ENCODE results near the gene PPIF.

PPIF gene

DNA sequence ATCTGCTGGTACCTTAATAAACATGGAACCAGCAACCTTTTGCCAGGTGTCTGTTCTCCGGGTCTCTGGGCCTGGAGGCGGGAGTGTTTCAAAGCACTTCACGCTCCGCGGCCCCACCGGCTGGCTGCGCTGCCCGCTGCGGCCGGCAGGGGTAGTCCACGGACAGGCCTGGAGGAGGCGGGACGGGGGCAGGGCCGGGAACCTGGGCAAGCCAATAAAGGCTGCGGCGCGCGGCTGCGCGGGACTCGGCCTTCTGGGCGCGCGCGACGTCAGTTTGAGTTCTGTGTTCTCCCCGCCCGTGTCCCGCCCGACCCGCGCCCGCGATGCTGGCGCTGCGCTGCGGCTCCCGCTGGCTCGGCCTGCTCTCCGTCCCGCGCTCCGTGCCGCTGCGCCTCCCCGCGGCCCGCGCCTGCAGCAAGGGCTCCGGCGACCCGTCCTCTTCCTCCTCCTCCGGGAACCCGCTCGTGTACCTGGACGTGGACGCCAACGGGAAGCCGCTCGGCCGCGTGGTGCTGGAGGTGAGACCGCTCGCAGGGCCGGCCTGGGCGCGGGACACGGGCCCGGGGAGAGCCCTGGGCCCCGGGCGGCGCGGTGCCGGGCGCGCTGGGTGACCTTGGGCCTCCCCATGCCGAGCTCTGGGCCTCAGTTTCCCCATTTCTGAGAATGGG lies at the start of gene PPIF:
TSS of gene PPIF (plus strand) at position 244 of the 668 bp plus-strand sequence. CDS start at position 324, 80 bp downstream.
- peaks cover 11% of the 10 kb centered on the region; the same call in 1 of the 2 replicates for H3K4me1 ChIP-seq (ENCODE audit: insufficient read depth, low read length)
- H3K9ac ChIP-seq (ENCODE audit: low read depth, low read length): peak within 1 kb of the TSS; percentile 88
- no peaks in the 10 kb centered on the region for H3K9me3 ChIP-seq (ENCODE audit: control insufficient read depth, insufficient read depth, low read length)
- H3K36me3 ChIP-seq (ENCODE audit: insufficient read depth, low read length): peaks cover 15% of the 10 kb centered on the region

DNA sequence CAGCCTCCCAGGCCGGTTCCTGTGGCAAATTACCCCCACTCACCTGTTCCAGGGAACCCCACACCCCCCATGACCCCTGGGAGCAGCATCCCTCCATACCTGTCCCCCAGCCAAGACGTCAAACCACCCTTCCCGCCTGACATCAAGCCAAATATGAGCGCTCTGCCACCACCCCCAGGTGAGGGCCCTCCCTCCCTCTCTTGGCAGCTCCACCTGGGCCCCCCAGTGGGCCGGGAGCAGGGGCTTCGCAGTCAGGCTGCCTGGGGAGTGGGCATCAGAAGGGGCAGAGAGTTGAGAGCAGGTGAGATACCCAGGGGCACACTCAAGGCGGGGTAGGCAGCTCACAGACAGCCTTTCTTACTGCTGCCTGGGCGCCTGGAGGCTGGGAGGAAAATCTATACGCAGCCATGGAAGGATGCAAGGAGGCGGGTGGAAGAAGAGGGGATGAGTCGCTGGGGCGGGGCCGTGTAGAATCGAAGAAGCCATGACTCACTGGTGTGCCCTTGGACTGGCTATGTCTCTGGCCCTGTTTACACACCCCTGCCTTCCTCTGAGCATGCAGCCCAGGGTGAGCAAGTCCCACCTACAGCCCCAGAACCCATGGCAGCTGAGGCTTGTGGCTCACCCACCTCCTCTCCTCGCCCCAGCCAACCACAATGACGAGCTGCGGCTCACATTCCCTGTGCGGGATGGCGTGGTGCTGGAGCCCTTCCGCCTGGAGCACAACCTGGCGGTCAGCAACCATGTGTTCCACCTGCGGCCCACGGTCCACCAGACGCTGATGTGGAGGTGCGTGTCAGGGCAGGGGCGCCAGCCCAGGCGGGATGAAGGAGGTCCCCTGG lies 48.6 kb upstream of the PPIF start:
- H3K4me1 ChIP-seq (ENCODE audit: insufficient read depth, low read length): peaks cover 4% of the 10 kb centered on the region; the same call in 1 of the 2 replicates
- H3K9ac ChIP-seq (ENCODE audit: low read depth, low read length): no peak overlapping the region
- H3K9me3 ChIP-seq (ENCODE audit: control insufficient read depth, insufficient read depth, low read length): no peaks in the 10 kb centered on the region
- H3K36me3 ChIP-seq (ENCODE audit: insufficient read depth, low read length): peaks cover 29% of the 10 kb centered on the region

DNA sequence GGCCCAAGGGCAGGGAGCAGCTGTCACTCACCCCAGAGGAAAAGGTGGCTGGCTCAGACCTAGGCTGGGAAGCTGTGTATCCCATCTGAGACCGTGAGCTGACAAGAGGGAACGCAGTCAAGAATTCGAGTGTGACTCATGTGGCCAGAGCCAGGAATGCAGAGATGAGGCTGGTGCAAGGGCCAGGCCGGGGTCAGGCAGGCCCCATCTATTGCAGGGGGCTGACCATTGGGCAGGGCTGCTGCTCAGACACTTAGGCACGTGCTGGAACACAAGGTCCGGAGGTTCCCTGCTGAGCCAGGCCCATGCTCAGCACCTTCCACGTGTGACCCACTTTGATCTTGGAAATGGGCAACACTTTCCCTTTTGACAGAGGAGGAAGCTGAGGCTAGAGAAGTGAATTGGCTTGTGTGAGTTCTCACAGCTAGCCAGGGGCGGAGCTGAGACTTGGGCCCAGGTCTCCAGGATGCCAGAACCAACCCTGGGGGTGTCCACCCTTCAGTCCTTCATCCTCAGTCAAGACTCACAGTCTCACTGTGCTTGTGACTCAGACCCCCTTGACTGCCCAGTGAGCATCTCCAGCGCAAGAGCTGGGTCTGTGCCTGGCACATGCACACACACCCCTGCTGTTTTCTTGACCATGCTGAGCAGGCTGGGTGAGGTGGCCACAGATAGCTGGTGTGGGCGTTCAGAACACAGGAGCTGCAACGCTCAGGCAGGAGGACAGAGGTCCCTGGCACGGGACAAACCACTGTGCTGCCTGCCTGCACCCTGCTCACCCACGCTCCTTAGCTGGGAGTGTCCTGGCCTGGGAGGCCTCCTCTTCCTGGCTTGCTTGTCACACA lies 47.6 kb upstream of the PPIF start:
- peaks cover 27% of the 10 kb centered on the region for H3K36me3 ChIP-seq (ENCODE audit: insufficient read depth, low read length)
- no peak overlapping the region for H3K9ac ChIP-seq (ENCODE audit: low read depth, low read length)

DNA sequence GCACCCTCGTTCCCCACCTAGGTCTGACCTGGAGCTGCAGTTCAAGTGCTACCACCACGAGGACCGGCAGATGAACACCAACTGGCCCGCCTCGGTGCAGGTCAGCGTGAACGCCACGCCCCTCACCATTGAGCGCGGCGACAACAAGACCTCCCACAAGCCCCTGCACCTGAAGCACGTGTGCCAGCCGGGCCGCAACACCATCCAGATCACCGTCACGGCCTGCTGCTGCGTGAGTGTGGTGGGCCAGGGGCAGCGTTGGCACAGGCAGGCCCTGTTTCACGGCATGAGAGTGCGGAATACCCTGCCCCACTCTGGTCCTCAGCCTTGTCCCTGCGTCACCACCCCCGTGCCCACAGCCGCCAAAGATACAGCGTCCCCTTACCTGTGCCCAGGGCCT lies 46.6 kb upstream of the PPIF start:
- Histone ChIP-seq H3K4me1 (ENCODE audit: insufficient read depth, low read length) (peaks cover 4% of the 10 kb centered on the region; the same call in 1 of the 2 replicates), H3K9ac (ENCODE audit: low read depth, low read length) (no peak overlapping the region), H3K36me3 (ENCODE audit: insufficient read depth, low read length) (peaks cover 19% of the 10 kb centered on the region), H3K9me3 (ENCODE audit: control insufficient read depth, insufficient read depth, low read length) (no peaks in the 10 kb centered on the region)

More for the DNA sequence above, 47.6 kb upstream of the PPIF start:
- H3K9me3 ChIP-seq (ENCODE audit: control insufficient read depth, insufficient read depth, low read length): no peaks in the 10 kb centered on the region
- peaks cover 4% of the 10 kb centered on the region; the same call in 1 of the 2 replicates for H3K4me1 ChIP-seq (ENCODE audit: insufficient read depth, low read length)

DNA sequence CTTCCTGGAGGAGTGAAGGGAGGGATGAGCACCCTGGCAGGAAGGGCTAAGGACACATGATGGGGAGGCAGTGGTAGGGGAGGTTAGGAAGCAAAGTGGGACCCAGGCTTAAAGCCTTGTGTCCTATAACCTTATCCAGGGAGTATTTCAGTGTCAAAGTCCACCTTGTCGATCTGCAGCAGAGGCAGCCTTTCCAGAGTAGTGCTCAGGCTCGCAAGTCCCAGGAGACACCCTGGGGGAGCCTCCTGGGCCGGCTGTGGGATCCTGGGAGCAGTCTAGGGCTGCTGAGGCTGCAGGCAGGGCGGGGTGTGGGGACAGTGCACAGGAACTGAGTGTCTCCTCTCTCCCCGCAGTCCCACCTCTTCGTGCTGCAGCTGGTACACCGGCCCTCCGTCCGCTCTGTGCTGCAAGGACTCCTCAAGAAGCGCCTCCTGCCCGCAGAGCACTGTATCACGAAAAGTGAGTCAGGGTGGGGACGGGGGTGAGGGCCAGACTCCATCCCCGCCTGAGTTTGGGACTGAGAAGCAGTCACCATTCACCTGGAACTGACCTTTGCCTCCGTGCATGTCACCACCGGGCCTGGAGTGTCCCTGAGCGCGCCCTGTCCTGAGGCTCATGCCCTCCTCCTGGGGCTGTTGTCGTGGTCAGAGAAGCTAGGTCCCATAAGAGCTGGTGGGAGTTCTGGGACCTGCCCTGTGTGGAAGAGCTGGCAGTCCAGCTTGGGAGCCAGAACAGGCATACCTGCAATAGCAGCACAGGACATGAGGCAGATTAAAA lies 45.3 kb upstream of the PPIF start:
- Histone ChIP-seq H3K36me3 (ENCODE audit: insufficient read depth, low read length) (peaks cover 19% of the 10 kb centered on the region), H3K4me1 (ENCODE audit: insufficient read depth, low read length) (peaks cover 4% of the 10 kb centered on the region; the same call in 1 of the 2 replicates), H3K9ac (ENCODE audit: low read depth, low read length) (no peak overlapping the region), H3K9me3 (ENCODE audit: control insufficient read depth, insufficient read depth, low read length) (no peaks in the 10 kb centered on the region)

DNA sequence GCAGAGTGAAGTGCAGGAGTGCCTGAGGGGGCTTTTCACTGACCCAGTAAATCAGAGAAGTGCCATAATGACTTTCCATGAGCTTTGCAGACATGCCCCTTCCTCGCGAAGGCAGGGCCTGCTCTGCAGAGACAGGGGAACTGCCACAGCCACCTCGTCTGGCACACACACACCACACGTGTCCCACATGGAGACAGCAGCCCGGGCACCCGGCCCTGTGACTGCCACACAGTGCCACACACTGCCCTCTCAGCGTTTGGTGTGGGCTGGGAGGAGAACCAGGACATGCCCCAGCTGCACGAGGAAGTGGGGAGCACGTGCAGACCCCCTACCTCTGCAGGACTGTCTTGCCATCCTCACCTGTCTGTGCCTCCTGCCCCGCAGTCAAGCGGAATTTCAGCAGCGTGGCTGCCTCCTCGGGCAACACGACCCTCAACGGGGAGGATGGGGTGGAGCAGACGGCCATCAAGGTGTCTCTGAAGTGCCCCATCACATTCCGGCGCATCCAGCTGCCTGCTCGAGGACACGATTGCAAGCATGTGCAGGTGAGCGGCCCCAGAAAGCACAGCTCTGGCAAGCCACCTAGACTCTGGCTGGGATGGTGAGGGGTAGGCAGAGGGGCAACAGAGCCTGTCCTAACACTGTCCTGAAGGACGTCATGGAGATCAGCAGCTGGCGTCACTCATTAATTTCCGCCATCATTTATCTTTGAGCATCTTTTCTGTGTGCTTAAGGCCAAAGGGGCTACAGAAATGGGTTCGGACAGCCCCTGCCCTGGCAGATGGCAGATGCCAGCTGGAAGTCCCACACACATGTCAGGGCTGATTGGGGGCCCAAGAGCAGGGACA lies 43.4 kb upstream of the PPIF start:
- no peaks in the 10 kb centered on the region for H3K9me3 ChIP-seq (ENCODE audit: control insufficient read depth, insufficient read depth, low read length)
- peaks cover 25% of the 10 kb centered on the region for H3K36me3 ChIP-seq (ENCODE audit: insufficient read depth, low read length)
- H3K4me1 ChIP-seq (ENCODE audit: insufficient read depth, low read length): peaks cover 4% of the 10 kb centered on the region; the same call in 1 of the 2 replicates
- no peak overlapping the region for H3K9ac ChIP-seq (ENCODE audit: low read depth, low read length)

DNA sequence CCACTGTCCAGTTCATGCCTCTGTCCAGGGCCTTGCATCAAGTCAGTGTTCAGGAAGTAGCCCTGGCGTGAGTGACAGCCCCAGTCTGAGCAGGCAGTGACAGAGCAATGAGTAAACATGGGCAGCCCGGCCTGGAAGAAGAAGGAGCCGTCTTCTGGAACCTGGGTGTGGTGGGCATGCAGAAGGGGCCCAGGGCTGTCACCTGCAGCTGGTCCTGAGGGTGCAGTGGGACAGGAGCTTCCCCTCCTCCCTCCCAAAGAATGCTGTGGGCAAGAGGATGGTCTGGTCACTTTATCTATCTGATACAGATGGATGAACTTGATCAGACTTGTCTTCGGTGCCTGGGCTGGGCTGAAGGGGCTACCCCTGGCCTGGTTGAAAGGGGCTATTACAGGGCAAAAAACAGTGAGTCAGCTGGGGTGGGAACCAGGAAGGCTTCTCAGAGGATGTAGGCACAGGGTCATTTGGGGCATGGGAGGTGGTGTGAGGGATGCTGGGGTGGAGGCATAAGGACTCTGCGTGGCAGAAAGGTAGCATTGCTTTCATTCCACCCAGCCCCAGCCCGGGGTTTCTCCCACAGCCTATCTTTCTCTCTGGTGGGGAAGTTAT lies 42.7 kb upstream of the PPIF start:
- Histone ChIP-seq H3K9me3 (ENCODE audit: control insufficient read depth, insufficient read depth, low read length) (no peaks in the 10 kb centered on the region), H3K36me3 (ENCODE audit: insufficient read depth, low read length) (peaks cover 19% of the 10 kb centered on the region), H3K9ac (ENCODE audit: low read depth, low read length) (no peak overlapping the region), H3K4me1 (ENCODE audit: insufficient read depth, low read length) (no peaks in the 10 kb centered on the region)

DNA sequence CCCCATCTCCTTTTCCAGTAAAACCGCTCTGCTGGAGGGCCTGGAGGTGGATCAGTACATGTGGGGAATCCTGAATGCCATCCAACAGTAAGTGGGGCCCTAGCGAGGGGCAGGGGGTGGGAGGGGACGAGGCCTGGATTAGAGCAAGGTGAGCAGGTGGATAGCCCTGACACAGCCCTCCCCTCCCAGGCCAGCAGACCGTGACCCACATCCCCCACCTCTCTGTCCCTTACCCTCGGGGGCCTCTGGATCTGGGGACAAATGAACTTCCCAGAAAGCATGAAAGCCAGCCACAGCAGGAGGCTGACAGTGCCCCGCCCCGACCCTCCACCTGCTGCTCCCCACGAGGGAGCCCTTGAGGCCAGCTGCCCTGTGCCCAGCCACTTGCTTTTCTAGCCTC lies 41.8 kb upstream of the PPIF start:
- peaks cover 17% of the 10 kb centered on the region for H3K36me3 ChIP-seq (ENCODE audit: insufficient read depth, low read length)
- H3K4me1 ChIP-seq (ENCODE audit: insufficient read depth, low read length): no peaks in the 10 kb centered on the region
- H3K9ac ChIP-seq (ENCODE audit: low read depth, low read length): no peak overlapping the region
- no peaks in the 10 kb centered on the region for H3K9me3 ChIP-seq (ENCODE audit: control insufficient read depth, insufficient read depth, low read length)

DNA sequence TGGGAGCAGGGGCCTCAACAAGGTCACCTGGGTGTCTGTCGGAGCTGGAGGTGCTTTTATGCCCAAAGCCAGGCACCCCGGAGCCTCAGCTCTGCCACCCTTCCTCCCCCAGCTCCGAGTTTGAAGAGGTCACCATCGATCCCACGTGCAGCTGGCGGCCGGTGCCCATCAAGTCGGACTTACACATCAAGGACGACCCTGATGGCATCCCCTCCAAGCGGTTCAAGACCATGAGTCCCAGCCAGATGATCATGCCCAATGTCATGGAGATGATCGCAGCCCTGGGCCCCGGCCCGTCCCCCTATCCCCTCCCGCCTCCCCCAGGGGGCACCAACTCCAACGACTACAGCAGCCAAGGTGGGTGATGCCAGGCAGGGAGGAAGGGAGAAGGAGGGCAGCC lies 41.3 kb upstream of the PPIF start:
- Histone ChIP-seq H3K36me3 (ENCODE audit: insufficient read depth, low read length) (peaks cover 17% of the 10 kb centered on the region), H3K9ac (ENCODE audit: low read depth, low read length) (no peak overlapping the region), H3K4me1 (ENCODE audit: insufficient read depth, low read length) (no peaks in the 10 kb centered on the region), H3K9me3 (ENCODE audit: control insufficient read depth, insufficient read depth, low read length) (no peaks in the 10 kb centered on the region)

DNA sequence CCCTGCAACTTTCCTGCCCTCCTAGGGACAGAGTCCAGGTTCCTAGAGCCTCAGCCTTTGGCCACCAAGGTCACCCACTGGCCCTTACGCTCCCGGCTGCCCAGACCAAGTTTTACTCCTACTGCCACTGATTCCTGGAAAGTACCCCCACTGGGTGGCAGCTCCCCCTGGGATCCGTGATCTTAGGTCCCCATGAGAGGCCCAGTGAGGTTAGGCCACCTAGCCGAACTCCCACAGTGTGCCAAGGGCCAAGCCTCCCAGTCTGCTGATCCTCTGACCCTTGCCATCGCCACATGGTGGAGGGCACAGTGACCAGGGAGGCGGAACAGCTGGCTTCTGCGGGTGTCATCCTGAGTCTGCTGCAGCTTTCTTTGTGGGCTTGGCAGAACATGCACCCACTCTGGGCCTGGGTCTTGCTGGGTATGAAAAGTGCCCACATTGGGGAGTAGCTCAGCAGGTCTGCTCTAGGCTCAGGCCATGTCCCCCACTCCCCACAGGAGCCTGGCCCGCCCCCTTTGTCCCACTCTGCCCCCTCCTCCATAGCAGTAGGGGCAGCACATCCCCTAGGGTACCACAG lies 40.5 kb upstream of the PPIF start:
- no peaks in the 10 kb centered on the region for H3K9me3 ChIP-seq (ENCODE audit: control insufficient read depth, insufficient read depth, low read length)
- H3K9ac ChIP-seq (ENCODE audit: low read depth, low read length): no peak overlapping the region
- no peaks in the 10 kb centered on the region for H3K4me1 ChIP-seq (ENCODE audit: insufficient read depth, low read length)
- H3K36me3 ChIP-seq (ENCODE audit: insufficient read depth, low read length): peaks cover 13% of the 10 kb centered on the region

DNA sequence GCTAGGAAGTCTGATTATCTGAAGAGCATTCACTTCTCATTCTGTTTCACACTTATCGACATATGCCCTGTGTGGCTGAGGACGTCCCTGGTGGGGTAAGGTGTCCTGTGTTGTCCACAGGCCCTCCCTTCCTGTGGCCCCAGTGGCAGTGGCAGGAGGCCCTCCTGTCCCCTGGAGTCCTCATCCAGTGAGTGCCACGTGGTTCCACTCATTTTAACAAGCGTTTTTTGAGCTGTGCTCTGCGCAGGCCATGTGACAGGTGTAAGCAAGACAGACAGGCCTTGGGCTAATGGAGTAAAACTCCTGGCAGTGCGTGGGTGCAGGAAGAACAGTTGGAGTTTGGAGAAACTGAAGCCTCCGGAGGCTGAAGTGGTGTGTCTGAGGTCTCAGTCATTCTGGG lies 39.3 kb upstream of the PPIF start:
- Histone ChIP-seq H3K4me1 (ENCODE audit: insufficient read depth, low read length) (no peaks in the 10 kb centered on the region), H3K9me3 (ENCODE audit: control insufficient read depth, insufficient read depth, low read length) (no peaks in the 10 kb centered on the region), H3K36me3 (ENCODE audit: insufficient read depth, low read length) (peaks cover 14% of the 10 kb centered on the region), H3K9ac (ENCODE audit: low read depth, low read length) (no peak overlapping the region)

DNA sequence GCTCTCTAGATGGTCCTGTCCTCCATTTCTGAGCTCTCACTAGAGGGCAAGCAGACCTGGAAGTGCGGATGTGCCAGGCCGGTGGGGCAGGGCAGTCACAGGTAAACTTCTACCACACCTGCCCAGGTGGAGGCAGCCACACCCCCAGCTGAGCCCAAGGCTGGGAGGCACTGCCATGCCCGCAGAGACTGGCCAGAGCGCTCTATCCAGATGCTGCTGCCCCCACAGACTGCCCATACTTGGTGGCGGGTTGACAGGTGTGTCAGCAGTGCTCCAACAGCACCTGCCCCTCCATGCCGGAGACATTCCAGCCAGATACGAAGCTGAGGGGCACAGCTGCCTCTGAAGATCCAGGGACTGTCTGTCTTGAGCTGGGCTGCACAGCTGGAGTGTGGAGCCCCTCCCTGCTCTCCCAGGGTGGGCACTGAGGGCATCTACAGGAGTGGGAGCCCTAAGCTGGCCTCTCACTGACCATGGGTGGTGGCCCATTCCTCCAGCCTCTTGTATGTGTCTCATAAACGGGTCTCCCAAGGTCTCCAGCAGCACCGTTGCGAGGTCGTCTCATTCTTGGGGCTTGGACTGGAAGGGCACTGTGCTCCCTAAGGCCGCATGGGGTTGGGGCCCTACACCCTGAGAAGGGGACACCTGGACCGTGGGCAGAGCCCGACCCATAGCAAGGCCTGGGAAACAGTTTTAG lies 38.2 kb upstream of the PPIF start:
- H3K4me1 ChIP-seq (ENCODE audit: insufficient read depth, low read length): no peaks in the 10 kb centered on the region
- no peaks in the 10 kb centered on the region for H3K9me3 ChIP-seq (ENCODE audit: control insufficient read depth, insufficient read depth, low read length)
- peaks cover 20% of the 10 kb centered on the region for H3K36me3 ChIP-seq (ENCODE audit: insufficient read depth, low read length)
- H3K9ac ChIP-seq (ENCODE audit: low read depth, low read length): no peak overlapping the region
